PC-3 (cell line): ENCODE measurements around the gene CAPZB. TPM values are rescaled to one million over a fixed set of nuclear protein-coding genes. Genes with fewer than 3 reads are reported as not detected.

ENCODE experiments used
- ATAC-seq: fragments of 200-7000 bp; cut with Tn5 transposase; 2 replicates; pipeline ENCODE4 v1.9.1; 2020; ENCODE audit warnings: mild to moderate bottlenecking, moderate library complexity
- BruUV-seq: library from RNA; stranded (reverse); fragments of 400-500 nt; replicated peaks from 2 replicates; lab custom pipeline; 2021; lab: Mats Ljungman, UMichigan
- CTCF ChIA-PET: fragments of 300-600 bp; sonication (Branson Sonifier 250); formaldehyde crosslinking; loops from one replicate; lab custom pipeline; 2022; ENCODE audit warnings: antibody characterized with exemption; lab: Charles Lee
- POLR2A ChIA-PET: fragments of 300-600 bp; sonication (Branson Sonifier 250); formaldehyde crosslinking; loops from one replicate; lab custom pipeline; 2022; ENCODE audit warnings: antibody characterized with exemption; ENCODE audit not compliant: unreplicated experiment; lab: Charles Lee
- DNase-seq: peaks from one replicate; pipeline ENCODE4 v3.0.0-alpha.2; 2015
- H2AFZ ChIP-seq: fragments of 300-600 bp; sonication (generic); 2 replicates; pipeline ENCODE4 v1.6.0; 2016; ENCODE audit warnings: antibody characterized with exemption, low read length
- H3F3A ChIP-seq: fragments of 300-600 bp; sonication (generic); one replicate; pipeline ENCODE4 v1.6.0; 2017; ENCODE audit warnings: antibody characterized with exemption, low read length, control low read depth, mild to moderate bottlenecking; ENCODE audit not compliant: unreplicated experiment
- H3K27ac ChIP-seq: fragments of 300-600 bp; sonication (generic); 2 replicates; pipeline ENCODE4 v1.5.1; 2016; ENCODE audit warnings: mild to moderate bottlenecking, low read length
- H3K27me3 ChIP-seq: fragments of 300-600 bp; sonication (generic); 2 replicates; pipeline ENCODE4 v1.6.1; 2016; ENCODE audit warnings: low read length, mixed read lengths
- H3K36me3 ChIP-seq: fragments of 300-600 bp; sonication (generic); 2 replicates; pipeline ENCODE4 v1.6.1; 2016; ENCODE audit warnings: low read depth, mixed run types, low read length, mixed read lengths
- H3K4me1 ChIP-seq: fragments of 300-600 bp; sonication (generic); 2 replicates; pipeline ENCODE4 v1.5.1; 2016; ENCODE audit warnings: low read length; ENCODE audit not compliant: insufficient read depth
- H3K4me2 ChIP-seq: fragments of 300-600 bp; sonication (generic); 2 replicates; pipeline ENCODE4 v1.6.0; 2016; ENCODE audit warnings: low read length
- H3K4me3 ChIP-seq: fragments of 300-600 bp; sonication (generic); 2 replicates; pipeline ENCODE4 v1.5.1; 2016; ENCODE audit warnings: mild to moderate bottlenecking, low read length, mixed read lengths
- H3K79me2 ChIP-seq: fragments of 300-600 bp; sonication (generic); 2 replicates; pipeline ENCODE4 v1.6.1; 2017; ENCODE audit warnings: low read length, mixed read lengths
- H3K9ac ChIP-seq: fragments of 300-600 bp; sonication (generic); 2 replicates; pipeline ENCODE4 v1.6.0; 2016; ENCODE audit warnings: mild to moderate bottlenecking, low read length
- H3K9me2 ChIP-seq: fragments of 300-600 bp; sonication (generic); replicated peaks from 2 replicates; pipeline ENCODE4 v1.6.1; 2016; ENCODE audit warnings: mixed run types, low read length, mixed read lengths
- H3K9me3 ChIP-seq: fragments of 300-600 bp; sonication (generic); 2 replicates; pipeline ENCODE4 v1.6.1; 2016; ENCODE audit warnings: low read length, mixed read lengths
- H4K20me1 ChIP-seq: fragments of 300-600 bp; sonication (generic); 2 replicates; pipeline ENCODE4 v1.6.1; 2016; ENCODE audit warnings: low read length, mixed read lengths
- EZH2 ChIP-seq: fragments of 300-600 bp; sonication (generic); IDR thresholded peaks from one replicate; pipeline ENCODE4 v1.6.1; 2017; ENCODE audit warnings: antibody characterized with exemption, mild to moderate bottlenecking, low read length; ENCODE audit not compliant: unreplicated experiment
- EZH2phosphoT487 ChIP-seq: fragments of 300-600 bp; sonication (generic); IDR thresholded peaks from 2 replicates; pipeline ENCODE4 v1.6.1; 2018; ENCODE audit warnings: mild to moderate bottlenecking, antibody characterized with exemption, low read length, borderline replicate concordance
- intact Hi-C: fragments of 100-400 bp; cut with micrococcal nuclease; formaldehyde crosslinking; loops from 2 replicates; pipeline ENCODE4 v1.9.0; 2023
- total RNA-seq: library from RNA; depleted of rRNA; stranded (reverse); fragments of >200 nt; gene quantifications from 2 replicates; pipeline ENCODE4 v1.2.3, GENCODE V29; 2014
- TF ChIP-seq, protein P1 (sequence below): fragments of 300-600 bp; sonication (generic); conservative IDR thresholded peaks from 2 replicates; pipeline ENCODE4 v1.5.1; 2017; ENCODE audit warnings: antibody characterized with exemption, low read depth, mild to moderate bottlenecking, low read length

Gene CAPZB
- total RNA-seq, 1 experiment from 2014 or later, result 86.7 TPM

- H3K27ac ChIP-seq, result no peak overlapping the region
- H3K79me2 ChIP-seq, result peaks cover 95% of the 10 kb centered on the region
- CTCF ChIA-PET, result no interaction called here
- BruUV-seq, result no TSS peak
- POLR2A ChIA-PET, result no interaction called here
- H3K9me3 ChIP-seq, result no peaks in the 10 kb centered on the region
- ATAC-seq (no peak), DNase-seq (no peak)
- 0 out of 2 replicates have a peak, but pooled peaks cover 3% of the 10 kb centered on the region for H3K36me3 ChIP-seq
- intact Hi-C loops, result no loop called here
- no peak overlapping the region for H2AFZ ChIP-seq
- H3F3A ChIP-seq, result peaks cover 4% of the 10 kb centered on the region
- H3K4me1 ChIP-seq, result peaks cover 27% of the 10 kb centered on the region
- TF ChIP-seq EZH2, result no peak
- TF ChIP-seq EZH2phosphoT487, result no peak
- TF ChIP-seq, protein P1, sequence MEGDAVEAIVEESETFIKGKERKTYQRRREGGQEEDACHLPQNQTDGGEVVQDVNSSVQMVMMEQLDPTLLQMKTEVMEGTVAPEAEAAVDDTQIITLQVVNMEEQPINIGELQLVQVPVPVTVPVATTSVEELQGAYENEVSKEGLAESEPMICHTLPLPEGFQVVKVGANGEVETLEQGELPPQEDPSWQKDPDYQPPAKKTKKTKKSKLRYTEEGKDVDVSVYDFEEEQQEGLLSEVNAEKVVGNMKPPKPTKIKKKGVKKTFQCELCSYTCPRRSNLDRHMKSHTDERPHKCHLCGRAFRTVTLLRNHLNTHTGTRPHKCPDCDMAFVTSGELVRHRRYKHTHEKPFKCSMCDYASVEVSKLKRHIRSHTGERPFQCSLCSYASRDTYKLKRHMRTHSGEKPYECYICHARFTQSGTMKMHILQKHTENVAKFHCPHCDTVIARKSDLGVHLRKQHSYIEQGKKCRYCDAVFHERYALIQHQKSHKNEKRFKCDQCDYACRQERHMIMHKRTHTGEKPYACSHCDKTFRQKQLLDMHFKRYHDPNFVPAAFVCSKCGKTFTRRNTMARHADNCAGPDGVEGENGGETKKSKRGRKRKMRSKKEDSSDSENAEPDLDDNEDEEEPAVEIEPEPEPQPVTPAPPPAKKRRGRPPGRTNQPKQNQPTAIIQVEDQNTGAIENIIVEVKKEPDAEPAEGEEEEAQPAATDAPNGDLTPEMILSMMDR, result no peak
- H3K9me2 ChIP-seq, result no peaks in the 10 kb centered on the region
- no peaks in the 10 kb centered on the region for H3K27me3 ChIP-seq
- H4K20me1 ChIP-seq, result peaks cover 24% of the 10 kb centered on the region
- H3K9ac ChIP-seq, result no peak overlapping the region
- H3K4me3 ChIP-seq, result no peak overlapping the region
- H3K4me2 ChIP-seq, result no peak overlapping the region
Observed at GRCh38 chr1:19443326-19443725, 42.0 kb downstream of the CAPZB start.

DNA sequence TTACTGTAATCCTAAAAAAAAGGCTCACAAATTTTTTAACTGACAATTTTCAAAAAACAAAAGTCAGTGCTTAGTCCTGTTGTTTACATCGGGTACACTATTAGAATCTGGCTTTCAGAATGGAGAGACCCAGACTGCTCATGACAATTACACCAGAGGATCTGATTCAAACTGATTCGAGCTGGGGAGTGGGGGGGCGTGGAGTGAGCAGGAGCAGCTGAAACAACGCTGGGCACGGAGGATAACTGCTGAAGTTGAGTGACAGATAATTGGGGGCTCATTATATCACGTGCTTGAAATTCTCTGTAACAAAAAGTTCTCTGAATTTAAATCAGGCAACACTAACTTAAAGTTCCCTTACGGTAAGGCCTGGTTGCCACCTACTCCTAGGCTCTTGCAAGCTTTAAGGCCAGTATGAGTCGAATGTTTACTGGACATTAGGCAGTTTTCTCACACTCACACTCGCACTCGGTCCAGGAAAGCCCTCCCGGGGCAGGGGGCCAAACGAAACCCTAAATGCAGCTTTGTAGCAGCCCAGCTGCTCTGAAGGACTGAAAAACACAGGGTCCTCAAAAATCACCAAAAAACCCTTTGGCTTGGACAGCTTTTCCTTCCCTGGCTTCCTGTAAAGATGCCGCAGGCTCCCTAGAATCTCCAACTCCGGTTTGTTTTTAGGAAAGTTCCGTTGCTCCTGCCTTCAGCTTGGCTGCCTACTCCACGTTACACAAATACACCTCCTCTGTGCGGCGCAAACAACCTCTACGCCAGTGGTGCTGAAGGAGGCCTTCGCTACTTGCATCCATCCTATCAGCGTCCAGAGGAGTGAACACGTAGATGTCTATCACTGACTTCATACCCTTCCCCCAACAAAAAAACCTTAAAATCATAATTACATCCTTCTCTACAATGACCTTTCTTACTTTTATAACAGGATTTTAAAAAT is 42.9 kb downstream of the CAPZB start:
- no TSS peak for BruUV-seq
- ChIA-PET CTCF (no interaction called here), POLR2A (no interaction called here)
- peaks cover 18% of the 10 kb centered on the region for H3K4me1 ChIP-seq
- TF ChIP-seq, protein P1, result no peak
- TF ChIP-seq EZH2 (no peak), EZH2phosphoT487 (no peak)
- H3K79me2 ChIP-seq, result peaks cover 95% of the 10 kb centered on the region
- no peaks in the 10 kb centered on the region for H3K9me2 ChIP-seq
- H3K36me3 ChIP-seq, result peaks cover 8% of the 10 kb centered on the region; the same call in 1 of the 2 replicates
- H3K4me2 ChIP-seq, result no peak overlapping the region
- DNase-seq, result no peak
- peaks cover 4% of the 10 kb centered on the region for H3F3A ChIP-seq
- no peak overlapping the region for H2AFZ ChIP-seq
- no peaks in the 10 kb centered on the region for H3K27me3 ChIP-seq
- H3K9ac ChIP-seq, result no peak overlapping the region
- H3K9me3 ChIP-seq, result no peaks in the 10 kb centered on the region
- ATAC-seq, result no peak
- H3K4me3 ChIP-seq, result no peak overlapping the region
- intact Hi-C loops, result no loop called here
- no peak overlapping the region for H3K27ac ChIP-seq
- H4K20me1 ChIP-seq, result peaks cover 16% of the 10 kb centered on the region
